Activated CD8-positive, alpha-beta memory T cell treated with anti-CD3 and anti-CD28 coated beads for 24 hours (primary cell): ENCODE data around the gene PROZ.

Experiments used
- DNase-seq: peaks from one replicate; pipeline ENCODE4 v3.0.0-alpha.2; 2020

The PROZ gene

DNA sequence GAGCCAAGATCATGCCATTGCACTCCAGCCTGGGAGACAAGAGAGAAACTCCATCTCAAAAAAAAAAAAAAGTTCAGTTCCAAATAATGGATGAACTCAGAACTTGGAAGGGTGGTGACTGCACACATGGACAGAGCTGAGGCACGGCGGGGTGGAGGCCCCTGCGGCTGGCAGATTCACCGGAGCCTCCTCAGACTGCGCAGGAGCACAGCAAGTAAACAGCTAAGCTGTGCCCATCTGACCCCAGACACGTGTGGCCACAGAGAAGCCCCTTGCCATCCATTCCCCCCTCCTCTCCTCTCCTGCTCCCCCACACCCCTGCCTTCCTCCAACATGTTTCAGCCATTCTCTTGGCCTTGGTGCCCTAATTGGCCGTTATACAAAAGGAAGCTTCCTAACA, 15.6 kb upstream of the PROZ start:
- DNase-seq, result no peak

DNA sequence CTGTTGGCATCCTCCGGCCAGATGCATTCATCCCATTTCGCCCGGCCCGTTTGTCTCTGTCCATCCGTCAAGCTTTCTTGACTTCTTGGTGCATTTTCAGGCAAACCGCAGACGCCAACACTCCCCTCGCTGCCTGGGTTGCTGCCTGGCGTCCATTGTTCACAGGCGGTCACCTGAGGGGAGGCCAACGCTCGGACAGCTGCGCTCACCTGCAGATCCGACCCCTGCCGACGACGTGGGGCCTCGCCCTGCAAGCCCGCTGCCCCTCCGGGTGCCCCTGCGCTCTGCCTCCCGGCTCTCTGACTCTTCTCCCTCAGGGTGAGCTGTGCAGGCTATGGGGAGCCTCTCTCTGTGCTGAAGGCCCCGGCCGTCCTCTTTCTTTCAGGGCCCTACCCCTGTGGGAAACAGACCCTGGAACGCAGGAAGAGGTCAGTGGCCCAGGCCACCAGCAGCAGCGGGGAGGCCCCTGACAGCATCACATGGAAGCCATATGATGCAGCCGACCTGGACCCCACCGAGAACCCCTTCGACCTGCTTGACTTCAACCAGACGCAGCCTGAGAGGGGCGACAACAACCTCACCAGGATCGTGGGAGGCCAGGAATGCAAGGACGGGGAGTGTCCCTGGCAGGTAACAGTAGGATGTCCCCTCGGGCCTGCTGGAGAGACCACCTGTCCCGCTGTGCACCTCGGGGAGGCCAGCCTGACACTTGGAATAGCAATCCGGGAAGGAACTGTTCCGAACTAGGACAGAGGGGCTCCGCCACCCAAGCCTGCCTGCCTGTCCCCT, 14.8 kb upstream of the PROZ start:
- DNase-seq, result no peak

DNA sequence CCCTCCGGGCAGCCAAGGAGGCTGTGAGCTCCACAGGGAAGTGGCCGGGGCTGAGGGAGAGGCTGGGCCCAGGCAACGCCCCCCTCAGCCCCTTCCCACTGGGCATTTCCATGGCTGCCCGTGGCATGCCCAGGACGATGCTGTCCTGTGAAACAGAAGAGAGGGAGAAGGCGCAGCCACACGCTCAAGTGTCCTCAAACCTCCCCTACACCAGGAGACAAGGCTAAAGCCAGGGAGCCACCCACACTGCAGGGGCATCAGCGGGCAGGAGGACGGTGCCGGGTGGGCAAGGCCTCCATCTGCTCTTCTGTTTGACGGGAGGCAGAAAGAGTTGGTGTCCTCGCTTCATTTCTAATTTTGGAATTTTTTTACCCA, 14.2 kb upstream of the PROZ start:
- peak; percentile 33 for DNase-seq

DNA sequence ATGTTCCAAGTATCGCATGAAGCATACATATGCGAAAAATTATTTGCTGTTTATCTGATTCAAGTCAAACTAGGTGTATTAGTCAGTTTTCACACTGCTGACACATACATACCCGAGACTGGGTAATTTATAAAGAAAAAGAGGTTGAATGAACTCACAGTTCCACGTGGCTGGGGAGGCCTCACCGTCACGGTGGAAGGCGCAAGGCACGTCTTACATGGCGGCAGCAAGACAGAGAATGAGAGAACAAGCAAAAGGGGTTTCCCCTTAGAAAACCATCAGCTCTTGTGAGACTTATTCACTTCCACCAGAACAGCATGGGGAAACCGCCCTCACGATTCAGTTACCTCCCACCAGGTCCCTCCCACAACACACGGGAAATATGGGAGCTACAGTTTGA, 13.0 kb upstream of the PROZ start:
- DNase-seq, result peak; percentile 55

DNA sequence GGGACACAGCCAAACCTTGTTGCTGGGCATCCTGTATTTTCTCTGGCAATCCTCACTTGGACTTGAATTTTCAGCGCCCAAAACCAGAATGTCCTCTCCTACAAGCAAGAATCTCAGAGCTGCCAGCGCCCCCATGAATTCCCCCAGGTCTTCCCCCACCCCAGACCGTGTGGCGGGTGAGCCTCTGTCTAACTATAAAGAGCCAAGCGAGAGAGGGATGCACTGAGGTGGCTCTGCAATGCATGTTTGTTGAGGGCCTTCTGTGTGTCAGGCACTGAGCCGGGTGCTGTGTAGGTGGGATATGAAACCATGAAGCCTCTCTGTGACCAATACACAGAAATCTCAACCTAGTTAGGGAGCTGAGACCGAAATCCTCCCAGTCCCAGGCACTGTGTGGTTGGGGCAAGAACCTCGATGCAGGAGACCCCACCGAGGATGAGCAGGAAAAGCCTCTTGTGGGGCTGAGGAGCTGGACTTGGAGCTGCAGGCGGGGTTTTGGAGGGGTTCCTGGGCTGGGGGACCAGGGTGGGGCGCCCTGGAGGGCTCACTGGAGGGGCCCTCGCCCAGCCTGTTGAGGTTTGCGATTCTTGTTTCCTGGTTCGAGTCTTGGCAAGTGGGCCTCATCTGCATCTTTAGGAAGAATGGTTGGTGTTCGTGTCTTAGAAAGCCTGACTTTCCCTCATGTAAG, 12.4 kb upstream of the PROZ start:
- peak; percentile 47 for DNase-seq

DNA sequence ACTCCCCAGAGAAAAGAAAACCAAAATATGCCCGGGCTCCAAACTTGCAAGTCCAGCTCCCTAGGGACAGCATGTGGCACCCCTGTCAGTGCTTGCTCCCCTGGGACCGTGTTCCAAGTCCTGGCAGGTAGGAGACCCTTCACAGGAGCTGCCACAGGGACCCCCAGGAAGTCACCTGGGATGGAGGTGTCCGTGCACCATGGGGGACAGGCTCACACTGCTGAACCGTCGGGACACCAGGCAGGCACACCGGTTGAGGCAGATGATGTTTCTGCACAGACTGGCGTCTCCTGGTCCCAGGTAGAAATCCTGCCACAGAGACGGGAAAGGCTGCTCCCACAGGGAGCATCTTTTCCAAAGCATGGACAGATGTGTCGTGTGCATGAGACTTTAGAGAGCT, 11.7 kb upstream of the PROZ start:
- DNase-seq, result peak; percentile 47

DNA sequence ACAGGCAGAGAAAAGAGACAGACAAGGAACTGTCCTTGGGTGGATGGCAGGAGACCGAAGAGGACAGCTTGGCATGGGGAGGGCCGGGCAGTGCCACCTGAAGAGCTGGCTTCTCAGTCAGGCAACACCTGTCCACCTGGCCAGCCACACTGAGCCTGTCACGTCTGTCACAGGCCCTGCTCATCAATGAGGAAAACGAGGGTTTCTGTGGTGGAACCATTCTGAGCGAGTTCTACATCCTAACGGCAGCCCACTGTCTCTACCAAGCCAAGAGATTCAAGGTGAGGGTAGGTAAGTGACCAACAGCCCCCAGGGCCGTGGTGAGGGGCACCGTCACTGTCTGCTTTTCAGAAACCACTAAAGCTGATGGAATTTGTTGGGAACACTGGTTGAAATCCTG, 11.2 kb upstream of the PROZ start:
- DNase-seq, result peak; percentile 37

DNA sequence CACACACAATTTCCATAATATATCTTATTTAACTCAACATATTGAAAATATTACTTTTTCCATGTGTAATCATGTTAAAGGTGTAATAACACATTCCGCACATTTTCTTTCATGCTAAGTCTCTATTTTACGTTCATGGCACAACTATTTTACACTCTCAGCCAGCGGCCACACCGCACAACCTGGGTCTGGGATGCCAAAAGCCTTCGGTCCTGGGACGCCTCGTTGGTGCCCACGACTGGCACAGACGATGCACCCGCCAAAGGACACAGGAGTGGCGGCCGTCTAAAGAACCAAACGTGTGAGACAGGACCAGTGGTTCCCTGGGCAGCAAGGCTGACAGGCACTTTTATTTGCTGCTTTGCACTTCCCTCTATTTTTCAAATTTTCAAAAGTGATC, 10.0 kb upstream of the PROZ start:
- peak; percentile 19 for DNase-seq

DNA sequence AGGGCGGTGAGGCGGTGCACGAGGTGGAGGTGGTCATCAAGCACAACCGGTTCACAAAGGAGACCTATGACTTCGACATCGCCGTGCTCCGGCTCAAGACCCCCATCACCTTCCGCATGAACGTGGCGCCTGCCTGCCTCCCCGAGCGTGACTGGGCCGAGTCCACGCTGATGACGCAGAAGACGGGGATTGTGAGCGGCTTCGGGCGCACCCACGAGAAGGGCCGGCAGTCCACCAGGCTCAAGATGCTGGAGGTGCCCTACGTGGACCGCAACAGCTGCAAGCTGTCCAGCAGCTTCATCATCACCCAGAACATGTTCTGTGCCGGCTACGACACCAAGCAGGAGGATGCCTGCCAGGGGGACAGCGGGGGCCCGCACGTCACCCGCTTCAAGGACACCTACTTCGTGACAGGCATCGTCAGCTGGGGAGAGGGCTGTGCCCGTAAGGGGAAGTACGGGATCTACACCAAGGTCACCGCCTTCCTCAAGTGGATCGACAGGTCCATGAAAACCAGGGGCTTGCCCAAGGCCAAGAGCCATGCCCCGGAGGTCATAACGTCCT, 9.4 kb upstream of the PROZ start:
- DNase-seq, result peak; percentile 47

DNA sequence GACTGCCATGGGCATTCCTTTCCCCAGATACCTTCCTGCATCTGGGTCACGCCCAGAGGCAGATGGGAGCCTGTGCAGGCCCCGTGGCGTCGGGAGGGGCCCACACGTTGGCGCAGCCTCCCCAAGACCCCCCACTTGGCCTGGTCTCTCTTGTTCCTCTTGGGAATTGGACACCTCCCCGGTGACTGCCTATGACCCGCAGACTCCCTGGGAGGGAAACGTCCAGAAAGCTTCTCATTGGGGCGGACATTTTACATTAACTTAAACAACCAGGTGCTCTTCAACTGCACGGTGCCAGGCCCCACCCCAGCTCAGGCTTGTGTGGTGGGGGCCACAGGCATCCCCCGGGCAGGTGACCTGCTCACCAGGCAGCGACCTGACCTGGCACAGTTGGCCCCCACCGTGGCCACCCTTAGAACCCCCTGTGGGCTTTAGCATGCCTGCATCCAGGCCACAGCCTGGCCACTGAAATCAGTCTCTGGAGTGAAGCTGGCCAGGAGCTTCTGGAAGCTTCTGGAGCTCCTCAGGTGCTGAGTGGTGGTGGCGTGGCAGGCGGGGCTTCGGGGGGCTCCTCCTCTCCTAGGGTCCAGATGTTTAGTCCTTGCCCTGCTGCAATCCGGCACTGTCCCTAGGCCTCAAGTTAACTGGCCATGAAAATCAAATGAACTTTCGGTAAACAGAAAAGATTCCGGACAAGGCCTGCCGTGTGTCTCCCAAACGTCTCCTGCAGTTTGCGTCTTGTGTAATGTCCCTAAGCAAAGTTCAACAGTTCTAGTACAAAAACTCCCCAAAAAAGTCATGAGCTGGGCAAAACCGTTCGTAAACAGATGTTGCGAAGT, 8.5 kb upstream of the PROZ start:
- peak; percentile 47 for DNase-seq

DNA sequence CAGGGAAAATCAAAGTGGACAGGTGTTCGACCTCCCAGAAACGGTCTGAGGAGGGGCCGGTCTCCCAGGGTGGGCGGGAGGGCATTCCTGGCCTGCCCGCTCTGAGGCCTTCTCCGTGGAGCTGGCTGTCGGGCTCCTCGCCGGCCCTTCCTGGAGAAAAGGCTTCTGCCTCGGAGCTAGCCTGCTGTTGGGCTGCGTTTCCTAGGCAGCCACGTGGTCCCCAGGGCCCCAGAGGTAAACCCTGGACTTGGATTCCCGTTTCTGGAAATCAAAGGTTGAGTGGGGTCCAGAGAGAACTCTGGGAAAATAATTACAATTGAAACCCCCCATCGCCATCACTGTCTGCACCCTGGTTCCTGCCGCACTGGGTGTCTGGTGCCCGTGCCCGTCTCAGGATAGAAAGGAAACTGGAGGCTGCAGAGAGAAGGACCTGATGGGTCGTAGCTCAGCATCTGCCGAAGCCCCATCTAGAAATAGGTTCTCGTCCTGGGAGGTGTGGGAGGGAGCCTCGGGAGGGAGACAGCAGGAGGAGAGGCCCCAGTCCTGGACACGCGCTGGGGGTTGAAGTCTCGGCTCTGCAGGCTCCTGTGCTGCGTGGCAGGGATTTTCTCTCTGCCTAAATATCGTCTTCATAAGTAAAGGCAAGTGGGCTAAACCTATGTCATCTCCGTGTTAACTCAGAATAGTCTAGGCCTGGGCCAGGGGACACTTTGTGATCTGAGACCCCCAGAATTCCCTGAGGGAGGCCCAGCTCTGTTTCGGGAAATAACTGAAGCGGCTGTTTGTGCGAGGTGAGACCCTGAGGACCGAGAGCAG, 7.7 kb upstream of the PROZ start:
- DNase-seq, result peak; percentile 47

DNA sequence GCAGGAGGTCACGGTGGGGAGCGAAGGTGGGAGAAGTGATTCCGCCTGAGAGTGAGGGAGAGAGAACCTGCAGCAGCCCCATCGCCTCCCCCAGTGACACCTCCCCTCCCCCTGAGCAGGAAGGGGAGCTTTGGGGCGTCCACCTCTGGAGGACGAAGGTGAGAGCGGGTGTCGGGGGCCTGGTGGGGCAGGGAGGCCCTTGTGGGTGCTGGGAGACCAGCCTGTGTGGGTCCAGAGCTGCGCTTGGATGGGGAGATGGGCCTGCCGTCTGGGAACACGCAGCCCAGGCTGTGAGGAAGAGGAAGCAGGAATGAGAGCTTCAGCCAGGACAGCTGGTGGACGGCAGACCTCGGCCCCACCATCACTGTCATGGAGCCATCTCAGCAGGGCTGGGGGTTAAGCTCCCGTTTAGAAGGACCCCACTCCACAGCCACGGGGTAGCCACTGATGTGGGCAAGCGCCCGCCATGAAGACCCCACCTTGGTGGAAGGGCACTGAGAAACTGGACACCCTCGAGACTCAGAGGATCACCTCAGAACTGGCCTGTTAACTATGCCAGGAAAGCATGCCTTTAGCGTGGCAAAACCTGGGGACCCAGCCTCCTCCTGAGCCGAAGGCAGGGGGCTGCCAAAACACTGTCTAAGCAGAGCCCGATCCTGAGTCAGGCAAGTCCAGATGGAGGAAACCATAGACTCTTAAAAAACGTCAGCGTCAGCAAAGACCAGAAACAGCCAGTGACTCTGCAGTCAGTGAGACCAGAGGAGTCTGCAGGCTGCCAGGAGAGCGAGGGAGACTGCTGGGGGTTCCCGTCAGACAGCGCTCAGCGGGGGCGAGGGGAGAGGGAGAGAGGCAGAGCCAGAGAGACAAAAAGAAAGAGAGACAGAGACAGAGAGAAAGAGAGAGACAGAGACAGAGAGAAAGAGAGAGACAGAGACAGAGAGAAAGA, 6.4 kb upstream of the PROZ start:
- peak; percentile 61 for DNase-seq

DNA sequence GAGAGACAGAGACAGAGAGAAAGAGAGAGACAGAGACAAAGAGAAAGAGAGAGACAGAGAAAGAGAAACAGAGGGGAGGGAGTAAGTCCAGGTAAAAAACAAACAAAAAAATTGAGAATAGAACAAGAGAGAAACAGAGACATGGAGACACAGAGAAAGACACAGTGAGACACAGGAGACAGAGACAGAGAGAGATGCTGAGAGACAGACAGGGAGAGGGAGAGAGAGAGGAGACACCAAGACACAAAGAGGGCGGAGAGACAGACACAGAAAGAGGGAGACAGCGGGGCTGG, 5.8 kb upstream of the PROZ start:
- DNase-seq, result no peak

DNA sequence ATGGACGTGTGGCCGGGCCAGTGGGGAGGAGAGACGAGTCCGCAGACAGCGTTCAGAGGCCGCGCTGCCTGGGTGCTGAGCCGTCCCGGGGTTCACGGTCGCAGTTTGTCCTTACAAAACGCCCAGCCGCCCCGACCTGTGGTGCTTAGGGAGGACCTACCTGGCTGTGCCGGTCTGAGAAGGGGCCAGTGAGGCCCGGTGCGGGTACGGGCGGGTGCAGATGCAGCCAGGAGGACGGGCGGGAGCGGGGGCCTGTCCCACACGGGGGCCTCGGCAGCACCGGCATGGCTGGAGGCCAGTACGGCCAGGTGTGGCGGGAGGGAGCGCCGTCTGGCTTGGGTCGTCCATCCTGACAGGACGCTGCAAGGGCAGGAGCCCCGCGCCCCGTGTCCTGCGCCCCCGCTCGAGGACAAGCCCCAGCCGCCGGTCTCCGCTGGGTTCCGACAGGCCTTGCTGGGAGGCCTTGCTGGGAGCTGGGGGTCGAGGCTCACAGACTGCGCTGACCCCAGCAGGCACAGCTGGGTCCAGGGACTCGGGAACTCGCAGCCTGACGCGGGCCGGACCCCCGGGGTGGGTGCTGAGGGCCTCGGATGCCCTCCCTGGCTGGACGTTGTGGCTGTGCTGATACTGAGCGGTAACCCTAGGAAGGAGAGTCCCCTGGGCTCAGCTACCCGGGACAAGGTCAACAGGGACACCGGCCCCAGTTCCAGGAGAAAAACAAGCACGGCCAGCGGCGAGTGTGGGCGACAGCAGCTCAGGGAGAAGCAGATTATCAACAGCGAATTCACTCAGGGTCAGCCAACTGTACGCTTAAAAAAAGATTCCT, 5.3 kb upstream of the PROZ start:
- DNase-seq, result peak; percentile 76

DNA sequence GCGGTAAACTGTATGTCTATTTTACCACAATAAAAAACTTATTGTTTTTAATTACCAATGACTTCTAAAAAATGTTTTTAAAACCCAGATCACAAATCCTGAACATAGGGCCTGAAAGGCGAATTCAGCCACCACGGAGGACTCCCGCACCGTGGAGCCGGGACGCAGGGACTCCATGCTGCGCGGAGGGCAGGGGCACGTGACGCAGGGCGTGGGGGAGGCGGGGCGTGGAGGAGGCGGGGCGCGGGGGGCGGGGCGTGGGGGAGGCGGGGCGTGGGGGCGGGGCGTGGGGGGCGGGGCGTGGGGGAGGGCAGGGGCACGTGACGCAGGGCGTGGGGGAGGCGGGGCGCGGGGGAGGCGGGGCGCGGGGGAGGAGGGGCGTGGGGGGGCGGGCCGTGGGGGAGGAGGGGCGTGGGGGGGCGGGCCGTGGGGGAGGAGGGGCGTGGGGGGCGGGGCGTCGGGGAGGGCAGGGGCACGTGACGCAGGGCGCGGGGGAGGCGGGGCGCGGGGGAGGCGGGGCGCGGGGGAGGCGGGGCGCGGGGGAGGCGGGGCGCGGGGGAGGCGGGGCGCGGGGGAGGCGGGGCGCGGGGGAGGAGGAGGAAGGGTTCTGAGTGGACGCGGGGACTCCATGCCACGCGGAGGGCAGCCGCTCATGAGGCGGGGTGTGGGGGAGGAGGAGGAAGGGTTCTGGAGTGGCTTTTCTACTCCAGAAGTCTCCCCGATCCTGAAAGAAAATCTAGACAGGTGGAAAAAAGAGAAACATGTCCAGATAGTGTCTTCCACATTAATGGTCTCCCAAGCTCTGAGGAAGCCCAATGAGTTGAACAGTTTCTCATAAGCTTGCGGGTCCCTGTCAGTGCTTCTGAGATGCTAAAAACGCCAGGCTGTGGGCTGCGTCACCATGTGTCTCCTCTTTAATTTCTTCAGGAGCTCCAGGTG, 4.4 kb upstream of the PROZ start:
- peak; percentile 84 for DNase-seq

DNA sequence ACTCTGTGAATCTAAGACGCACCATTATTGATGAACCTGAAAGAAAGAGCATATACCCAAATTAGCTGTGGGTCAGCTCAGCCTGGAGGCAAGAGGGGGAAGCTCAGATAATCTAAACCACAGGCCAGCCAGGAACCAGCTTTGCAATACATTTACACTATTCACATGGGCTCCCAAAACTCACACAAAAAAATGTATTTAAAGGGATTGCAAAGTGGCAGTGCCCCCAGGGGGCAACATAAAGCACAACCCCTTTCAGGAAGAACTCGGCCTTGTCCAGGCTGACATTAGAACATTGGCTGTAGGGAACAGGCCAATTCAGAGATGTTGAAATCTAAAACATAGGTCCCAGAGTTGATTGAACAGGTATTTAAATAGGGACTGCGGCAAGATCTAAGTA, 3.2 kb upstream of the PROZ start:
- peak; percentile 47 for DNase-seq

DNA sequence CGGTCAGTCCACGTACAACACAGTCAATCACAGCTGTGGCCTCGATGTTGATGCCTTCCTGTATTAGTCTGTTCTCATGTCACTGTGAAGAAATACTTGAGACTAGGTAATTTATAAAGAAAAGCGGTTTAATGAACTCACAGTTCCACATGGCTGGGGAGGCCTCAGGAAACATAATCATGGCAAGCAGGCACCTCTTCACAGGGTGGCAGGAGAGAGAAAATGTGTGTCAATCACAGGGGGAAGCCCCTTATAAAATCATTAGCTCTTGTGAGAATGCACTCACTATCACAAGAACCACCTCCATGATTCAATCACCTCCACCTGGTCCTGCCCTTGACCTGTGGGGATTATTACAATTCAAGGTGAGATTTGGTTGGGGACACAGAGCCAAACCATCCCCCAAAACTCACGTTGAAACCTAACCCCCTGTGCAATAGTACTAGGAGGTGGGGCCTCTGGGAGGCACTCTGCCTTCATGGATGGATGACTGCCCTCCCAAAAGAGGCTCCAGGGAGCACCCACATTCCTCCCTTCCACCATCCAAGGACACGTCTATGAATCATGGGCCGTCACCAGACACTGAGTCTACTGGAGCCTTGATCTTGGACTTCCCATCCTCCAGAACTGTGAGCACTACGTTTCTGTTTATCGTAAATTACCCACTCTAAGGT, 2.3 kb upstream of the PROZ start:
- DNase-seq, result peak; percentile 28

DNA sequence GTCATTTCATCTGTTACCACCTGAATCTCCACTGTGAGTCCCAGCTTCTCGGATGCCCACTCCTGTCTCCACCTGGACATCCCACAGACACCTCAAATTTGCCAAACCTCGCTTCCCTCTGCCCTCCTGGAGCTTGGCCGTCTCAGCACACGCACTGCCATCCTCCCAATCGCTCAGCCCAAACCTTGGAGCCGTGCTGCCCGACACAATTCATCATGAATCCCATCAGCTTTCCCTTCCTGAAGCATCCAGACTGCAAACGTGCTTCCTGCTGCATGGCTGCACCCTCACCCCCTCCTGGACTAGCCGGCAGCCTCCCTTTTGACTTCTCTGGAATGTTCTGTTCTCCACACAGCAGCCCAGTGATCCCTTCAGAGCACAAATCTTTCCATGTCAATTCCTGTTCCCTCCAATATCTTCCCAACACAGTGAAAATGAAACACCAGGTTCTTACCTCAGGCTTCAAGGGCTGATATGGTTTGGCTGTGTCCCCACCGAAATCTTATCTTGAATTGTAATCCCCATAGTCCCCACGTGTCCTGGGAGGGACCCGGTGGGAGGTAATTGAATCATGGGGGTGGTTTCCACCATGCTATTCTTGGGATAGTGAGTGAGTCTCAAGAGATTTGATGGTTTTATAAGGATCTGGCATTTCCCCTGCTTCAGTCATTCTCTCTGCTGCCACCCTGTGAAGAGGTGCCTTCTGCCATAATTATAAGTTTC, 1.1 kb upstream of the PROZ start:
- peak; percentile 40 for DNase-seq
